ENCODE measurements around the gene KLC1.
"Not testable (repeated sequence)": the region's sequence is repeated elsewhere in the genome, so short reads cannot be mapped to it uniquely, and the experiment has no call there.

Gene KLC1

DNA sequence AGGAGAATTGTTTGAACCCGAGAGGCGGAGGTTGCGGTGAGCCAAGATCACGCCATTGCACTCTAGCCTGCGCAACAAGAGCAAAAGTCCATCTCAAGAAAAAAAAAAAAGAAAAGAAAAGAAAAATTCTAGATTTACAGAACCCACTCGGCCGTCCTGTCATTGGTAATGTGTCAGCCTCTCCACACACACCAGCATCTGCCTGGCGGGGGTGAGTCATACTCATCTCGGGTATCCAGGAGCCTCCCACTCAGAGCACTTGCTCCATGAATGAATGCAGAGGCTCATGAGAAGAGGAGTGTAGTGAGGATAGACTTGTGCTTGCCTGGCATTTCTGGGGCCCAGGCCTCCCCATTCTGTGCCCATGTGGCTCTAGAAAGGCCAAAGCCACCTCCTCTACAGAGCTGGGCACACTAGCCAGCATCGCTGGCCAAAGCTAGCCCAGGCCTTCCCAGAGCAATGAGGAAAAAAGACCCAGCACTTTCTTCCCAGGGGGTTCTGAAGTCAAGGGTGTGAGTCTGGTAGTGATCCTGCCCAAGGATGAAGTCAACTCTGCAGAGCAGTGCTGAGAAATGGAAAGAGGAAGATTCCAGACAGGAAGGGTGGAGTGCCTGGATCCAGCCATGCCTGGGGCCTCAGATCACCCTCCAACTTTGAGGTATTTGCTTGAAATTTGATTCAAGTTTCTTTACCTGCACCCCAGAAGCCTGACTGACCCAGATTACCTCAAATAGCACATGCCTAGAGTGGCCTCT is 31.2 kb upstream of the KLC1 start:
- H3K4me3 ChIP-seq (ENCODE audit: low read length) = no peak overlapping the region
- TF ChIP-seq, protein P1, sequence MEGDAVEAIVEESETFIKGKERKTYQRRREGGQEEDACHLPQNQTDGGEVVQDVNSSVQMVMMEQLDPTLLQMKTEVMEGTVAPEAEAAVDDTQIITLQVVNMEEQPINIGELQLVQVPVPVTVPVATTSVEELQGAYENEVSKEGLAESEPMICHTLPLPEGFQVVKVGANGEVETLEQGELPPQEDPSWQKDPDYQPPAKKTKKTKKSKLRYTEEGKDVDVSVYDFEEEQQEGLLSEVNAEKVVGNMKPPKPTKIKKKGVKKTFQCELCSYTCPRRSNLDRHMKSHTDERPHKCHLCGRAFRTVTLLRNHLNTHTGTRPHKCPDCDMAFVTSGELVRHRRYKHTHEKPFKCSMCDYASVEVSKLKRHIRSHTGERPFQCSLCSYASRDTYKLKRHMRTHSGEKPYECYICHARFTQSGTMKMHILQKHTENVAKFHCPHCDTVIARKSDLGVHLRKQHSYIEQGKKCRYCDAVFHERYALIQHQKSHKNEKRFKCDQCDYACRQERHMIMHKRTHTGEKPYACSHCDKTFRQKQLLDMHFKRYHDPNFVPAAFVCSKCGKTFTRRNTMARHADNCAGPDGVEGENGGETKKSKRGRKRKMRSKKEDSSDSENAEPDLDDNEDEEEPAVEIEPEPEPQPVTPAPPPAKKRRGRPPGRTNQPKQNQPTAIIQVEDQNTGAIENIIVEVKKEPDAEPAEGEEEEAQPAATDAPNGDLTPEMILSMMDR (conservative IDR thresholded peaks at IDR 0.05; ENCODE audit: low read depth, low read length) = no peak
- no peak for DNase-seq (ENCODE audit: low read depth)

DNA sequence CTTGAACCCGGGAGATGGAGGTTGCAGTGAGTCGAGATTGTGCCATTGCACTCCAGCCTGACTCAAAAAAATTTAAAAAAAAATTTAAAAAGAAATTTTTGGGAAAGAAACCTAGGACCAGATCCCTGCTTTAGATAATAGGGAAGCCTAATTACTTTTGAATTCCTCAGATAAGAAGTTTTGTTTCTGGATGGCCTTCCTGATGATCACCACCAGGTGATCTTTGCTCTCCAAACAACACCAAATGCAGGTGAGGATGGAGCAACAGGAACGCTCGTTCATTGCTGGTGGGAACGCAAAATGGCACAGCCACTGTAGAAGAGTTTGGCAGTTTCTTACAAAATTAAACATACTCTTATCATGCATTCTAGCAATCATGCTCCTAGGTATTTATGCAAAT is 28.5 kb upstream of the KLC1 start:
- no peak overlapping the region for H3K4me3 ChIP-seq (ENCODE audit: low read length)

DNA sequence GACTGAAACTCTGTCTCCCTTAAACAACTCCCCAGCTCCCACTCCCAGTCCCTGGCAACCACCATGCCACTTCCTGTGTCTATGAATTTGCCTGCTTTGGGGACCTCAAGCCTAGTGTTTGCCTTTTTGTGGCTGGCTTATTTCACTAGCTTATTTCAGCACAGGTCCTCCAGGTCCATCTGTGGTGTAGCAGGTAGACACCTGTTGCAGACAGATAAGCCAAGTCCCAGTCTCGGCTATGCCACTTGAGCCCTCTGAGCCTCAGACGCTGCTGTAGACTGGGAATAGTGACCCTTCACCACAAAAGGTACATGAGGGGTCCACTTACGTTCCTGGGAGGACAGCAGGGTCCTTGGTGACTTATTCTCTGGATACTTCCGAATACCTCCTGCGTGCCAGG is 24.4 kb upstream of the KLC1 start:
- no peak for DNase-seq (ENCODE audit: low read depth)

More for the DNA sequence above, 28.5 kb upstream of the KLC1 start:
- no peak for DNase-seq (ENCODE audit: low read depth)
- TF ChIP-seq, protein P1 (conservative IDR thresholded peaks at IDR 0.05; ENCODE audit: low read depth, low read length) = no peak

DNA sequence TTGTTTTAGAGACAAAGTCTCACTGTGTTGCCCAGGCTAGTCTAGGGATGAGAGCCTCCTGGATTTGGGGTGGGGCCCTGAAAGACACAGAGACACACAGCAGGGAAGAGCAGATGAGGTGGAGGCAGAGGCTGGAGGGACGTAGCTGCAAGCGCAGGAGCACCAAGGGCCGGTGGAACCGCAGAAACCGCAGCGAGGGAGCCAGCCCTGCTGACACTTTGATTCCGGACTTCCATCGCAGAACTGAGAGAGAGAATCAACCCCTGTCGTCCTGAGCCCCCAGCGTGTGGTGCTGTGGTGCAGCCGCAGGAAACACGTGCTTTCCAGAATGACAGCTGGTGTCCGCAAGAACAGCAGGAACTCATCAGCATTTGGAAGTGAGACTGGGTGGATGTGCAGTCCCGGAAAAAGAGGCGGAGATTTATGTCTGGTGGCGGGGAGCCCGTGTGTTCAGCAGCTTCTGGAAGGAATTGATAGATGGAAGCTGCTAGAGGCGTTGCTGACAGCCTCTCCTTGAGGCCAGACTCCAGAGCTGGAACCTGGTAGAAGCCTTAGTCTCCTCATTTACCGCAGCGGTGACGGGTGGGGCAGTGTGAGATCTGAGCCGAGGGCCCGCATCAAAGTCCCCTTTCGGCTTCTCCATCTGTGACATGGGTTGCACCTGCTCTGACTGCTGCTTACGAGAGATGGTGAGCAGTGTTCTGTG is 21.9 kb upstream of the KLC1 start:
- no peak for DNase-seq (ENCODE audit: low read depth)
- no peak overlapping the region for H3K4me3 ChIP-seq (ENCODE audit: low read length)
- TF ChIP-seq, protein P1 (conservative IDR thresholded peaks at IDR 0.05; ENCODE audit: low read depth, low read length) = no peak

More for the DNA sequence above, 24.4 kb upstream of the KLC1 start:
- H3K4me3 ChIP-seq (ENCODE audit: low read length) = no peak overlapping the region
- TF ChIP-seq, protein P1 (conservative IDR thresholded peaks at IDR 0.05; ENCODE audit: low read depth, low read length) = no peak

DNA sequence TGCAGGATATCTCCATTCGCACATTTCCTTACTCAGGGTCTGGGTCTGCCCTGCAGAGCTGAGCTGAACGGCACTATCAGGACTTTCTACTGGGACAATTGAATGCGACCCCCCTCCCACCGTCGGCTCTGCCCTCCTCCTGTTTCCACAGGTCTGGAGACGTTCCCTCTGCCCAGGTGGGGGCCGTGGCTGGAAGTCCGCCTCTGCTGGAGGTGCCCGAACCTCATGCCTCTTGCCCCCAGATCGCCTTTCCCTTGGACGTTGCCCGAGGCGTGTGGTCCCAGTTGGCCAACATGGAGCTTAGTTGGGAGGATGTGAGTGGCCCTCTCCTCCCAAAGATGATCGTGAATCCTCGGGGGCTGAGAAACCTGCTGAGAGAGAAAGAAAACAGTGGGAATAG is 21.2 kb upstream of the KLC1 start:
- H3K4me3 ChIP-seq (ENCODE audit: low read length) = no peak overlapping the region
- TF ChIP-seq, protein P1 (conservative IDR thresholded peaks at IDR 0.05; ENCODE audit: low read depth, low read length) = no peak
- no peak for DNase-seq (ENCODE audit: low read depth)

DNA sequence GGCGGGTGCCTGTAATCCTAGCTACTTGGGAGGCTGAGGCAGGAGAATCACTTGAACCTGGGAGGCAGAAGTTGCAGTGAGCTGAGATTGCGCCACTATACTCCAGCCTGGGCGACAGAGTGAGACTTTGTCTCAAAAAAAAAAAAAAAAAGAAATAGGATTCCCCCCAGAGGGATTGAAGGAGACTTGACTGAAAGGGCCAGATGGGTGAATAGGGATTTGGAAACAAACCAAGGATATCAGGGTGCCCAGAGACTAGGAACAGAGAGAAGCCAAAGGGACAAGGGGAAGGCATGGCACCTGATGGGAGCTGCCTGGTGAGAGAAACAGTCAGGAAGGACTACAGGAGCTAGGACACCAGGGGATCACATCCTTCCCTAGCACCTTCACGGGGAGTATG is 19.9 kb upstream of the KLC1 start:
- not testable (repeated sequence) for DNase-seq (ENCODE audit: low read depth); H3K4me3 ChIP-seq (ENCODE audit: low read length)

DNA sequence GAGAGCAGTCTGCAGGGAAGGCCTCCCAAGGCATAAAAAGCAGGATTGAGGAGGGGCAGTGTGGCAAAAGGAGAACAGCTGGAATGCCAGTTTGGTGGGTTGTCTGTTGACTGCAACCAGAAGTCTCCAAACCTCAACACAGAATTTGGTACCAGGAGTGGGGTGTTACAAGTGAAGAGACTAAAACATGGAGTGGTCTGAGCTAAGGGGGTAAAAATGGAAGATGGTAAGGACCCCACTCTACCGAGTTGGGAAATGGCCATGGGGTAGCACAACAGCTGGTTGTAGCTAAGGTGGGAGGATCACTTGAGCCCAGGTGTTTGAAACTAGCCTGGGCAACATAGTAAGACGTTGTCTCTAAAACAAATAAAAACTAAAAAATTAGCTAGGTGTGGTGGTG is 17.8 kb upstream of the KLC1 start:
- DNase-seq (ENCODE audit: low read depth) = no peak
- no peak overlapping the region for H3K4me3 ChIP-seq (ENCODE audit: low read length)
- TF ChIP-seq, protein P1 (conservative IDR thresholded peaks at IDR 0.05; ENCODE audit: low read depth, low read length) = no peak
